Ishikawa (cell line): ENCODE results near the gene MAP7.

ENCODE experiments used
- CEBPB ChIP-seq: IDR thresholded peaks from 2 replicates; pipeline ENCODE4 v1.6.1; 2012
- CREB1 ChIP-seq: IDR thresholded peaks from 2 replicates; pipeline ENCODE4 v1.6.1; 2012; ENCODE audit warnings: low read depth
- EGR1 ChIP-seq: IDR thresholded peaks from 2 replicates; pipeline ENCODE4 v1.6.1; 2012
- EP300 ChIP-seq: IDR thresholded peaks from 2 replicates; pipeline ENCODE4 v1.6.1; 2012; ENCODE audit warnings: borderline replicate concordance
- FOXM1 ChIP-seq: IDR thresholded peaks from 2 replicates; pipeline ENCODE4 v1.6.1; 2012; ENCODE audit warnings: low read depth, borderline replicate concordance
- NFIC ChIP-seq: IDR thresholded peaks from 2 replicates; pipeline ENCODE4 v1.6.1; 2012
- RAD21 ChIP-seq: IDR thresholded peaks from 2 replicates; pipeline ENCODE4 v1.6.1; 2012; ENCODE audit warnings: low read depth
- TAF1 ChIP-seq: IDR thresholded peaks from 2 replicates; pipeline ENCODE4 v1.6.1; 2012; ENCODE audit warnings: low read depth, mild to moderate bottlenecking
- TCF12 ChIP-seq: IDR thresholded peaks from 2 replicates; pipeline ENCODE4 v1.6.1; 2012; ENCODE audit warnings: low read depth
- TEAD4 ChIP-seq: IDR thresholded peaks from 2 replicates; pipeline ENCODE4 v1.6.1; 2012
- YY1 ChIP-seq: IDR thresholded peaks from 2 replicates; pipeline ENCODE4 v1.6.1; 2012; ENCODE audit warnings: low read depth
- ZBTB7A ChIP-seq: IDR thresholded peaks from 2 replicates; pipeline ENCODE4 v1.6.1; 2012; ENCODE audit warnings: low read depth
- TF ChIP-seq, protein P1 (sequence below): IDR thresholded peaks from 2 replicates; pipeline ENCODE4 v1.6.1; 2012; ENCODE audit warnings: low read depth, mild to moderate bottlenecking
- TF ChIP-seq, protein P2 (sequence below): IDR thresholded peaks from 2 replicates; pipeline ENCODE4 v1.6.1; 2012
- TF ChIP-seq, protein P3 (sequence below): IDR thresholded peaks from 2 replicates; pipeline ENCODE4 v1.6.1; 2012

The MAP7 gene

DNA sequence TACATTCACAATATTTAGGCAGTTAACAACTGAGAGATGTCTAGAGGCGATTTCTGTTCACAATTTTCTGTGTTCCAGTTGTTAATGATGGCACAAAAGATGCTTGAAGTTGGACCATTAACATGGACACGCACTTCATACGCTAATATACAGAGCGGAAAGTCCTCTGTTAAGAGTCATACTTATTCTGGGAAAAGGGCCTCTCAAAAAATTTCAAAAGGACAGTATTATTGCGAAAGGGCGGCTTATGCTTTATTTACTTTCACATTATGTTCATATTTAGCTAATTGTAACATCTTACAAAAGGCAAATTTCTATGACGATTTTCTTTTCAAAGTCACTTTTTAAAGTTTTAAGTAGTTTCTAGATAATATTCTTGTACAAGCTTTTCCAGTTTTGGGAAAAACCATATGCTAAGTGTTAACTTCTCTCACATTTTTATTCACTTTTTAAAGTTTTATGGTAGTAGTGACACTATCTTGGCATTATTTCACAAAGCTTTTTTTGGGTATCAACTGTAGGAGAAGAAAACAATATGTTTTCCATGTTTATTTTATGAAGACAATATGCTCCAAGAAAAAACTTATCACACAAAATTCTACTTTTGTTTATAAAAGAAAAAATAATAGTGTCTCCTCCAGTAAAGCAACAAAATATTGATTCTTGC is 62.3 kb downstream of the MAP7 start:
- TF ChIP-seq RAD21, result no peak
- no peak for TF ChIP-seq YY1
- TF ChIP-seq, protein P1, sequence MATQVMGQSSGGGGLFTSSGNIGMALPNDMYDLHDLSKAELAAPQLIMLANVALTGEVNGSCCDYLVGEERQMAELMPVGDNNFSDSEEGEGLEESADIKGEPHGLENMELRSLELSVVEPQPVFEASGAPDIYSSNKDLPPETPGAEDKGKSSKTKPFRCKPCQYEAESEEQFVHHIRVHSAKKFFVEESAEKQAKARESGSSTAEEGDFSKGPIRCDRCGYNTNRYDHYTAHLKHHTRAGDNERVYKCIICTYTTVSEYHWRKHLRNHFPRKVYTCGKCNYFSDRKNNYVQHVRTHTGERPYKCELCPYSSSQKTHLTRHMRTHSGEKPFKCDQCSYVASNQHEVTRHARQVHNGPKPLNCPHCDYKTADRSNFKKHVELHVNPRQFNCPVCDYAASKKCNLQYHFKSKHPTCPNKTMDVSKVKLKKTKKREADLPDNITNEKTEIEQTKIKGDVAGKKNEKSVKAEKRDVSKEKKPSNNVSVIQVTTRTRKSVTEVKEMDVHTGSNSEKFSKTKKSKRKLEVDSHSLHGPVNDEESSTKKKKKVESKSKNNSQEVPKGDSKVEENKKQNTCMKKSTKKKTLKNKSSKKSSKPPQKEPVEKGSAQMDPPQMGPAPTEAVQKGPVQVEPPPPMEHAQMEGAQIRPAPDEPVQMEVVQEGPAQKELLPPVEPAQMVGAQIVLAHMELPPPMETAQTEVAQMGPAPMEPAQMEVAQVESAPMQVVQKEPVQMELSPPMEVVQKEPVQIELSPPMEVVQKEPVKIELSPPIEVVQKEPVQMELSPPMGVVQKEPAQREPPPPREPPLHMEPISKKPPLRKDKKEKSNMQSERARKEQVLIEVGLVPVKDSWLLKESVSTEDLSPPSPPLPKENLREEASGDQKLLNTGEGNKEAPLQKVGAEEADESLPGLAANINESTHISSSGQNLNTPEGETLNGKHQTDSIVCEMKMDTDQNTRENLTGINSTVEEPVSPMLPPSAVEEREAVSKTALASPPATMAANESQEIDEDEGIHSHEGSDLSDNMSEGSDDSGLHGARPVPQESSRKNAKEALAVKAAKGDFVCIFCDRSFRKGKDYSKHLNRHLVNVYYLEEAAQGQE, result no peak
- TF ChIP-seq TEAD4, result no peak
- no peak for TF ChIP-seq ZBTB7A
- TF ChIP-seq, protein P2, sequence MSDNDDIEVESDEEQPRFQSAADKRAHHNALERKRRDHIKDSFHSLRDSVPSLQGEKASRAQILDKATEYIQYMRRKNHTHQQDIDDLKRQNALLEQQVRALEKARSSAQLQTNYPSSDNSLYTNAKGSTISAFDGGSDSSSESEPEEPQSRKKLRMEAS, result no peak
- TF ChIP-seq TCF12, result no peak
- TF ChIP-seq, protein P3, sequence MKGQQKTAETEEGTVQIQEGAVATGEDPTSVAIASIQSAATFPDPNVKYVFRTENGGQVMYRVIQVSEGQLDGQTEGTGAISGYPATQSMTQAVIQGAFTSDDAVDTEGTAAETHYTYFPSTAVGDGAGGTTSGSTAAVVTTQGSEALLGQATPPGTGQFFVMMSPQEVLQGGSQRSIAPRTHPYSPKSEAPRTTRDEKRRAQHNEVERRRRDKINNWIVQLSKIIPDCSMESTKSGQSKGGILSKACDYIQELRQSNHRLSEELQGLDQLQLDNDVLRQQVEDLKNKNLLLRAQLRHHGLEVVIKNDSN, result no peak
- no peak for TF ChIP-seq EGR1
- no peak for TF ChIP-seq FOXM1
- TF ChIP-seq CEBPB, result no peak
- TF ChIP-seq NFIC, result no peak
- TF ChIP-seq TAF1, result no peak
- TF ChIP-seq EP300, result no peak
- TF ChIP-seq CREB1, result no peak

DNA sequence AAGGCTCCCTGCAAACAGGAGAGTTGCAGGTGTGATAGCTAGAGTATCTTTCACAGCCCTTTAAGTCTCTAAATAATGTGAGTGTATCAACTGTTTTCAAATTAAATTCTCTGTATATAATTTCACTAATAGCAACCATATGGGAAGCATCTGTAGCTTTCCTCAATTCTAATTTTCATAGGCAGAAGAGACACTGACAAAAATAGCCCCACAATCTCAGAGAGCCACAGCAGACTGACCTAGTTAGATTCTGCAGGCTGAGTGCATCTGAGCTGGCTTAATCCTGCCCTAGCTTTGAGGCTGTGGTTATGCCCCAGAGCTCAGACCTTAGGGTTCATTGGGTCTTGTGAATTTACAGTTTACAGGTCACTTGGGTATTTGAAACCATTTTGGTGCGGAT is 63.9 kb downstream of the MAP7 start:
- no peak for TF ChIP-seq ZBTB7A
- no peak for TF ChIP-seq FOXM1
- TF ChIP-seq NFIC, result no peak
- no peak for TF ChIP-seq YY1
- TF ChIP-seq TEAD4, result no peak
- no peak for TF ChIP-seq RAD21
- no peak for TF ChIP-seq CREB1
- no peak for TF ChIP-seq TCF12
- no peak for TF ChIP-seq CEBPB

DNA sequence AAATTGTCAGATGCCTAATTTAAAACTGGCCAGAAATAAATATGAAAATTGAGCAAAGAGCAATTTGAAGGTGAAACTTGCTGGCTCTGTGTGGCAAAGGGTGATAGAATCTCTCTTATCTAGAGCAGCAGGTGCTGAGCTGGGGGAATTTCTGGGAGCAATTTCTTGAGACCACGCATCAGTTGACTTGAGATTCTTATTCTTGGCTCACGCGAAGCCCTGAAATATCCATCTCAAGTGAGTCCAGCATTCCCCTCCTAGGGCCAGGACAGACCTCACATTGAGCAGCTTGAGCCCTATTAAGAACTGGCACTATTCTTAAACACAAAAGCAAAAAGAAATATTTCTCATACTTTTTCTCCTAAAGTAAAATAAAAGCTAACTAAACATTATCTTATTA is 66.3 kb downstream of the MAP7 start:
- no peak for TF ChIP-seq YY1
- no peak for TF ChIP-seq TAF1
- no peak for TF ChIP-seq TEAD4

DNA sequence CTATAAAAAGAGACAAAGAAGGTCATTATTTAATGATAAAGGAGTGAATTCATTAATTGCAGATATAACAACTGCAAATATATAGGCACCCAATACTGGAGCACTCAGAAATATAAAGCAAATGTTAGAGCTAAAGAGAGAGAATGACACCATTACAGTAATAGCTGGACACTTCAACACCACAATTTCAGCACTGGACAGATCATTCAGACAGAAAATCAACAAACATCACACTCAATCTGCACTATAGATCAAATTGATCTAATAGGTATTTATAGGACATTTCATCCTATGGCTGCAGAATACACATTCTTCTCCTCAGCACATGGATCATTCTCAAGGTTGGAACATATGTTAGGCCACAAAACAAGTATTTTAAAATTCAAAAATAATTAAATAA is 72.7 kb downstream of the MAP7 start:
- TF ChIP-seq, protein P1, result peak; percentile 81
- no peak for TF ChIP-seq EGR1

DNA sequence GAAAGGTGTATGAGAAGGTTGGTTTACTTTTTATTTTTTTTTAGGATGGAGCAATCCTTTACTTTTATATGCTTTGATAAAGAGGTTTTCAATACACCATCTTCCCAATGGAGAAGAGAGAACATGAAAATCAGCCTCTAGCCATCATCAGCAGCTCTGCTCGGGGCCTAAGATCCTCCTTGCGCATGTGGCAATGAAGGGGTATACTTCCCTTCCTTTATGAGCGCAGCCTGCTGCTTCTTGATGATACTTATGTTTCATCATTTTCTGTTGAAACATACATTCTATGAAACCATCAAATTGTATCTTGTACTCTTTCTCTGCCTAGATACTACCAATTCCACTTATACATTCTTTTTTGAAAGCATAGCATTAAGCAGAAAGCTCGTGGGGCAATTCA is 74.5 kb downstream of the MAP7 start:
- no peak for TF ChIP-seq RAD21
- TF ChIP-seq TAF1, result no peak
- TF ChIP-seq EGR1, result no peak
- no peak for TF ChIP-seq ZBTB7A
- TF ChIP-seq, protein P1, result no peak
- no peak for TF ChIP-seq TCF12
- TF ChIP-seq, protein P2, result no peak
- TF ChIP-seq CEBPB, result no peak
- TF ChIP-seq, protein P3, result no peak
- no peak for TF ChIP-seq EP300
- TF ChIP-seq NFIC, result no peak
